Fibroblast of skin of left quadriceps (primary cell): ENCODE results near the gene NFIA.

Experiments used
- DNase-seq, 2 experiments: peaks; one replicate each; pipeline ENCODE4 v3.0.0-alpha.2; 2013; ENCODE audit warnings: low read depth in 2 of 2

Gene NFIA

GRCh38 chr1:61130338-61131000, 48.1 kb downstream of the NFIA start:
- no peak for DNase-seq

GRCh38 chr1:61131248-61131647, 48.9 kb downstream of the NFIA start:
- no peak for DNase-seq

- DNase-seq = peak in 1 of 2 experiments; percentile 30
These were observed 49.4 kb downstream of the NFIA start for GRCh38 chr1:61131716-61132115.

GRCh38 chr1:61132176-61132638, 49.8 kb downstream of the NFIA start:
- no peak for DNase-seq

GRCh38 chr1:61132645-61133334, 50.4 kb downstream of the NFIA start:
- DNase-seq = no peak

- DNase-seq = no peak
These were observed 51.1 kb downstream of the NFIA start for GRCh38 chr1:61133335-61134019.

GRCh38 chr1:61135291-61135690, 52.9 kb downstream of the NFIA start:
- no peak for DNase-seq

GRCh38 chr1:61138305-61138704, 55.9 kb downstream of the NFIA start:
- no peak for DNase-seq

GRCh38 chr1:61138921-61139774, 56.8 kb downstream of the NFIA start:
- DNase-seq = no peak

GRCh38 chr1:61139775-61140549, 57.6 kb downstream of the NFIA start:
- DNase-seq = no peak

- DNase-seq = no peak
These were observed 58.4 kb downstream of the NFIA start for GRCh38 chr1:61140778-61141177.

GRCh38 chr1:61141288-61142042, 59.1 kb downstream of the NFIA start:
- DNase-seq = peak in 1 of 2 experiments; percentile 35

- no peak for DNase-seq
These were observed 59.7 kb downstream of the NFIA start for GRCh38 chr1:61142043-61142440.

GRCh38 chr1:61142726-61143500, 60.6 kb downstream of the NFIA start:
- no peak for DNase-seq

- DNase-seq = no peak
These were observed 61.6 kb downstream of the NFIA start for GRCh38 chr1:61143821-61144424.

- DNase-seq = no peak
These were observed 66.9 kb downstream of the NFIA start for GRCh38 chr1:61149010-61149860.

GRCh38 chr1:61151565-61151964, 69.2 kb downstream of the NFIA start:
- no peak for DNase-seq

- DNase-seq = no peak
These were observed 69.7 kb downstream of the NFIA start for GRCh38 chr1:61152066-61152465.
